Glutamatergic neuron (in vitro differentiated cells): ENCODE results near the gene PKP4. TPM values are rescaled to one million over a fixed set of nuclear protein-coding genes. Genes with fewer than 3 reads are reported as not detected.

Source experiments
- DNase-seq: peaks from one replicate; pipeline ENCODE4 v3.0.0; 2022
- H3K27ac Mint-ChIP-seq: one replicate; pipeline ENCODE4 v1.8.0; 2020; ENCODE audit warnings: mild to moderate bottlenecking, mixed read lengths, inconsistent platforms; ENCODE audit not compliant: unreplicated experiment
- H3K27me3 Mint-ChIP-seq: one replicate; pipeline ENCODE4 v1.8.0; 2020; ENCODE audit warnings: mild to moderate bottlenecking, moderate library complexity, mixed read lengths, inconsistent platforms; ENCODE audit not compliant: unreplicated experiment
- H3K36me3 Mint-ChIP-seq: one replicate; pipeline ENCODE4 v1.8.0; 2020; ENCODE audit warnings: mild to moderate bottlenecking, mixed read lengths, inconsistent platforms; ENCODE audit not compliant: unreplicated experiment
- H3K4me1 Mint-ChIP-seq: one replicate; pipeline ENCODE4 v1.8.0; 2020; ENCODE audit warnings: mild to moderate bottlenecking, low read depth, mixed read lengths, inconsistent platforms; ENCODE audit not compliant: unreplicated experiment
- H3K4me3 Mint-ChIP-seq: one replicate; pipeline ENCODE4 v1.8.0; 2020; ENCODE audit warnings: mild to moderate bottlenecking, mixed read lengths, inconsistent platforms; ENCODE audit not compliant: unreplicated experiment
- H3K9me3 Mint-ChIP-seq: one replicate; pipeline ENCODE4 v1.8.0; 2020; ENCODE audit warnings: mild to moderate bottlenecking, moderate library complexity, mixed read lengths, inconsistent platforms; ENCODE audit not compliant: unreplicated experiment
- total RNA-seq: library from RNA; stranded (reverse); fragmentation: NEBNext Ultra II Directional; extraction: Animal tissue kit (Norgen Biotek cat#: 25700); gene quantifications from one replicate; pipeline ENCODE4 v1.2.1, GENCODE V29; 2021; ENCODE audit not compliant: unreplicated experiment
- TF ChIP-seq, protein P1 (sequence below): fragments of 200-600 bp; sonication (generic); IDR thresholded peaks from one replicate; pipeline ENCODE4 v1.5.0; 2021; ENCODE audit not compliant: partially characterized antibody, unreplicated experiment

The PKP4 gene
- total RNA-seq, 1 donor from 2014 or later, result 25.0 TPM

DNA sequence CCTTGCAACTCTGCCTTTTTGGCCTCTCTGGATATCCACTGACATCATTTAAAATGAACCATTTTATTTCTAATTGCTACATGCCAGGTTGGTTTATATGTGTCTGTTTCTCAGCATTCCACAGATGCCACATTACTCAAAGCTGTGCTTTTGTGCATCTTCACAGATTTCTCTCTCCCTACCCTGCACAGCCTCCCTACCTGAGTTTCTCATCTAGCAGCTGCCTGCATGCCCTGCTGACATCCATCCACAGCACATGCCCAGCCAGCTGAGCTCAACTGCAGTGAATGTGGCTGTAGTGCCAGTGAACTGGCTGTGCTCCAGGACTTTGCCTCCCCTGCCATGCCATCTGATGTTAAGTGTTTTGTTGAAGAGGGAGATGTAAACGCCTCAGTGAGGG, 44.5 kb downstream of the PKP4 start:
- no peaks in the 10 kb centered on the region for H3K36me3 Mint-ChIP-seq

DNA sequence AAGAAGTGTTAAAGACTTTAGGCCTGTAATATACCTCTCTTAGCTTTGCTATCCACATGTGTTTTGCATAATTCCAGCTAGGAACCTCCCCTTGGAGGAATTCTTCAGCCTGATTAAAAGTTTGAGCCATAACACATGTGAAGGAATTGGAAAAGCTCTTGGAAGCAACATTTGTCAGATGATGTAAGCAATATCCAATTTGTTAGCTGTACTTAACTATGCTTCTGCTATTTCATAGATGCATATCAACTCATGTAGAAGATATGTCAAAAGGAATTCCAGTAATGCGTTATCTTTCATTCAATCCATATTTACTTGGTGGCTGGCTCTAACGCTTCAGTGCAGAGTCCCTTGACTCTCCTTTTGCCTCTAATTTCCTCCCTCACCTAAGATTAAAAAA, 46.2 kb downstream of the PKP4 start:
- H3K27me3 Mint-ChIP-seq, result no peaks in the 10 kb centered on the region
- H3K27ac Mint-ChIP-seq, result no peak overlapping the region
- no peak for DNase-seq
- H3K4me3 Mint-ChIP-seq, result no peak overlapping the region
- H3K9me3 Mint-ChIP-seq, result no peaks in the 10 kb centered on the region
- no peaks in the 10 kb centered on the region for H3K36me3 Mint-ChIP-seq
- peaks cover 16% of the 10 kb centered on the region for H3K4me1 Mint-ChIP-seq
- TF ChIP-seq, protein P1, sequence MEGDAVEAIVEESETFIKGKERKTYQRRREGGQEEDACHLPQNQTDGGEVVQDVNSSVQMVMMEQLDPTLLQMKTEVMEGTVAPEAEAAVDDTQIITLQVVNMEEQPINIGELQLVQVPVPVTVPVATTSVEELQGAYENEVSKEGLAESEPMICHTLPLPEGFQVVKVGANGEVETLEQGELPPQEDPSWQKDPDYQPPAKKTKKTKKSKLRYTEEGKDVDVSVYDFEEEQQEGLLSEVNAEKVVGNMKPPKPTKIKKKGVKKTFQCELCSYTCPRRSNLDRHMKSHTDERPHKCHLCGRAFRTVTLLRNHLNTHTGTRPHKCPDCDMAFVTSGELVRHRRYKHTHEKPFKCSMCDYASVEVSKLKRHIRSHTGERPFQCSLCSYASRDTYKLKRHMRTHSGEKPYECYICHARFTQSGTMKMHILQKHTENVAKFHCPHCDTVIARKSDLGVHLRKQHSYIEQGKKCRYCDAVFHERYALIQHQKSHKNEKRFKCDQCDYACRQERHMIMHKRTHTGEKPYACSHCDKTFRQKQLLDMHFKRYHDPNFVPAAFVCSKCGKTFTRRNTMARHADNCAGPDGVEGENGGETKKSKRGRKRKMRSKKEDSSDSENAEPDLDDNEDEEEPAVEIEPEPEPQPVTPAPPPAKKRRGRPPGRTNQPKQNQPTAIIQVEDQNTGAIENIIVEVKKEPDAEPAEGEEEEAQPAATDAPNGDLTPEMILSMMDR, result no peak

More for the DNA sequence above, 44.5 kb downstream of the PKP4 start:
- DNase-seq, result no peak
- Mint-ChIP-seq H3K27me3 (no peaks in the 10 kb centered on the region), H3K9me3 (peaks cover 2% of the 10 kb centered on the region), H3K27ac (no peak overlapping the region), H3K4me3 (no peak overlapping the region), H3K4me1 (peaks cover 26% of the 10 kb centered on the region)
- TF ChIP-seq, protein P1, result no peak

DNA sequence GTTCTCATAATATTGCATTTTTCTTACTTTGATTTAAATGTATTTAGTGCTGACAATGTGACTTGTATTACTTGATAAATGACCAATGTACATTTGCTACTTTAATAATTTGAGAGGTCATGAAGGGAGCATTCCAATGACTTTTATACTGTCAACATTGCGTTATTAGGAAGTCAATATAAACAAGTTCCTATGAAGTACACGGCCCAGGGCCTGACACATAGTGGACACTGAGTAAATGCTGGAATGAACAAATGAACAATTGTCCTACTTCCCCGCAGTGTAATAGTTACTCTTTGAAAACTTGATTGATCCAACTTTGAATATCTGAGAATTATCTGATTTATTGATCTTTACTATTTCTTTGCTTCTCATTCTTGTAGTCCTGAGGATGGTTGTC, 47.3 kb downstream of the PKP4 start:
- TF ChIP-seq, protein P1, result no peak
- Mint-ChIP-seq H3K4me1 (peaks cover 9% of the 10 kb centered on the region), H3K27ac (no peak overlapping the region), H3K36me3 (no peaks in the 10 kb centered on the region), H3K4me3 (no peak overlapping the region), H3K27me3 (no peaks in the 10 kb centered on the region), H3K9me3 (no peaks in the 10 kb centered on the region)
- no peak for DNase-seq

DNA sequence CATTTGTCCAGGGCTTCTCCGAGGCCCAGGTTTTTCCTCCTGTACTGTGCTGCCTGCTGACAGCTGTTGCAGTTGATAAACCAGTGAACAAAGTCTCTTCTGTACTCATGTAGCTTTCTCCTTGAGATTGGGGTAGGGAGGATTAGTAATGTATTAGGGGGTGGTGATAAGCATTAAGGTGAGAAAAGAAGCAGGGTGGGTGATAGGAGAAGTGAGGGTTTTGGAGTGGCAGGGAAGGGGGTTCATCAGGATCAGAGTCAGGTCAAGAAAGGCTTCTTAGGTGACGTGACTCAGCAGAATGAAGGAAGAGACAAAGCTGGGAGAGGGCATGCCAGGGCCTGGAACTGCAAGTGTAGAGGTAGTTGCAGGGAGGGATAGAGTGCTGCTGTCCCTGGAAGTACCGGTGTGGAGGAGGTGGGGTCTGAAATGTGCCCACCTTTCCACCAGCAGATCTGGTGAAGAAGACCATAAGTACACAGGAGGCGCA, 48.7 kb downstream of the PKP4 start:
- no peaks in the 10 kb centered on the region for H3K9me3 Mint-ChIP-seq
- H3K4me1 Mint-ChIP-seq, result peaks cover 9% of the 10 kb centered on the region
- no peak overlapping the region for H3K4me3 Mint-ChIP-seq
- TF ChIP-seq, protein P1, result no peak
- no peak overlapping the region for H3K27ac Mint-ChIP-seq
- no peaks in the 10 kb centered on the region for H3K27me3 Mint-ChIP-seq
- H3K36me3 Mint-ChIP-seq, result no peaks in the 10 kb centered on the region
- no peak for DNase-seq

DNA sequence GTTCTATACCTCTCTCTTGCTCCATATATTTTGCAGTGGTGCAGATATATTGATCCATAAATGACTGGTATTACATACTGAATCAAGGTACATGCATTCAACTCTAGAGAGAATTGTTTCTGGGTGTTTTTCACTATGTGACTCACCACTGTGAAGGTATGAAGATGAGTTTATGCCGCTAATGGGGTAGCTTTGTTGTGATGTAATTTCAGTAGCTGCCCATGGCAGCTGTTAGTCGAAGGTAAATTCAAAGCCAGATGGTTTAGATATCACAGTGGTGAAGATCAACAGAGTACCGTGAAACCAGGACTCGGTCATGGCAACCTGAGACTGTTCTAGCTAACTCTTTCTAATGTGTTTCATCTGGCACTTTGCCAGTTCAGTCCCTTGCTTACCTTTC, 50.4 kb downstream of the PKP4 start:
- no peak overlapping the region for H3K27ac Mint-ChIP-seq
- peaks cover 7% of the 10 kb centered on the region for H3K4me1 Mint-ChIP-seq
- H3K4me3 Mint-ChIP-seq, result no peak overlapping the region
- no peaks in the 10 kb centered on the region for H3K27me3 Mint-ChIP-seq
- H3K9me3 Mint-ChIP-seq, result no peaks in the 10 kb centered on the region
- H3K36me3 Mint-ChIP-seq, result no peaks in the 10 kb centered on the region
- TF ChIP-seq, protein P1, result no peak
- no peak for DNase-seq
